Activated gamma-delta T cell (primary cell): ENCODE data around the gene KCNK3.

Experiments
- DNase-seq: peaks from one replicate; lab custom pipeline; 2025; lab: John Stamatoyannopoulos, UW

The KCNK3 gene

DNA sequence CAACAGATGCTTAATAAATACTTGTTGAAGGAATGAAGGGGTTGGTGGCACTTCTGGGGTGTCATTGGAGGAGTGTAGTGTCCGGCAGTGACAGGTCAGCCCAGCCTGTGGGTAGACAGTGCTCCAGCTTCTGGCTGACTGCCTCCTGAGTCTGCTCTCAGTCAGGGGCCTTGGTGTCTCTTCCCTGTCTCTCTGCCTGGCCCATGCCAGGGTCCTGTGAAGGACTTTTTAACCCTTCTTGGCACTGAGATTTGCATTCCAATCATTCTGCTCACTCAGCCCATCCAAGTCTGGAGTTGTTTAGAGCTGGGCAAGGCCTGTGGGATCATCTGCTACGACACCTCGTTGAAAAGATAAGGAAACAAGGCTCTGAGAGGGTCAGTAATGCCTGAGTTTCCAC is 1.4 kb upstream of the KCNK3 start:
- DNase-seq: no peak

DNA sequence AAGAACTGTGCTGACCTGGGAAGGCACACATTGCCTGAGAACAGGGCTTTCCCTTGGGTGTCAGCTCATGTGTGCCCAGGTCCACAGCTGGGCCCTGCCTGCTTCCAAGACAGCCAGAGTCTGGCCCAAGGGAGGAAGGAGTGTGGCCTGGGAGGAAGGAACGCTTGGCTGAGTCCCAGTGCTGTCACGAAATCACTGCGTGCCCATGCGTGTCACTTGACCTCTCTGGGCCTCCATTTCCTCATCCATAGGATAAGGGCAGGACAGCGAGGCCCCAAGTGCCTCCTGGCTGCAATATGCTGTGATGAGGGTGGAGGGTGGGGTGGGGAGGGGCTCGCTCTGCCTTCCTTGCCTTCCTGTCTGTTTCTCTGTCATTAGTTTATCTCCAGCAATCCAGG is 642 bp upstream of the KCNK3 start:
- DNase-seq: no peak

- no peak for DNase-seq
Measured at GRCh38 chr2:26692897-26693849, 651 bp downstream of the KCNK3 start.

DNA sequence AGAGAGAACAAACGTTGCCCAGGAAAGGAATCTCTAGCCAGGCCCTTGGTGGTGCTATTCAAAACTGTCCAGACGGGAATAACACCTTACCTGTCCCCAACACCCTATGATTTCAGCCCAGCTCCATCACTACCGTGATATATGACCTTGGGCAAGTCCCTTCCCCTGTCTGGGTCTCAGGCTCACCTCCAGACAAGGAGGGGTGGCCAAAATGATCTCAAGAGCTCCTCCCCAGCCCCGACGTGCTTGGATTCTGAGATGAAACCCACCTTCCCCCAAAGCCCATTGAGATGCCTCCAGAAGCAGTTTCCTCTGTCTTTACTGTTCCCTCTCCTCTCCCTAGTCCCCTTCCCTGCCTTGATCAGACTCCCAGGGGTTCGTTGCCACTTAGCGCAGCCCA is 1.5 kb downstream of the KCNK3 start:
- no peak for DNase-seq

DNA sequence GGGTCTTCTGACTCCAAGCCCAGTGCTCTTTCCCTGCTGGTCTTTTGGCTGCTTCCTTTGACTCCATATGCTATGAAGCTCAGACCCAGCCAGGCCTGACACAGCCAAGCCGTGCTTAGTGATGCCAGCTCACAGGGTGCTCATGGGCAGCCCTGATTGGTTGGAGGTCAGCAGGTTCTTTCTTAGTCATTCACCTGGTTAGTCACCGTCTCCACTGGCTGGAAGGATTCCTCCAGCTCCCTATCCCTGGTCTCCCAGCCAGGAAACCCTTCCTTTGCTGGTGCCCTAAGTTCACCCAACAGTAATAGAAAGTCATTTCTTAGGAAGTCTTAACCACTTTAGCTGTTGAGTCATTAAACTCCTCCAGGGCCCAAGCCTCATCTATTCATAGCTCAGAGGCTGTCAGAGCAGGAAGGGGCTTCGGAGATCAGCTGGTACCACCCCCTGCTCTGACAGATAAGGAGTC is 3.9 kb downstream of the KCNK3 start:
- no peak for DNase-seq

GRCh38 chr2:26697425-26697824 is 4.9 kb downstream of the KCNK3 start:
- no peak for DNase-seq

- DNase-seq: no peak
Measured at GRCh38 chr2:26699295-26699694, 6.8 kb downstream of the KCNK3 start.

DNA sequence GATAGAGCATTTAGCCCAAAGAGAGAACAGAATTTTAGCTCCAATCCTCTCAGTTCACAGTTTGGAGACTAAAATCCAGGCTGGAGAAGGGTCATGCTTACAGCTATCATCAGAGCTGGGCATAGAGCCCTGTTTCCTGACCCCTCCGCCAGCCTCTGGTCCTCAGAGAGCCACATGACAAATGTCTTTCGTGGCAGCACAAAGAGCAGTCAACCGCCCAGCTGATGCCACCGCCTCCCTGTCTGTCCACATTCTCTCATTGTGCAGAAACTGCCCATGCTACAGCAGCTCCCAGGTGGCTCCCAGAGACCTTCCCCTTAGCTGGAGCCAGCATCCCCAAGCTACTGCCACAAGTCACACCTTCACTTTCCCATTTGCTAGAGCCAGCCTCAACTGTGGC is 7.6 kb downstream of the KCNK3 start:
- DNase-seq: no peak

GRCh38 chr2:26701596-26701995 is 9.1 kb downstream of the KCNK3 start:
- DNase-seq: no peak

DNA sequence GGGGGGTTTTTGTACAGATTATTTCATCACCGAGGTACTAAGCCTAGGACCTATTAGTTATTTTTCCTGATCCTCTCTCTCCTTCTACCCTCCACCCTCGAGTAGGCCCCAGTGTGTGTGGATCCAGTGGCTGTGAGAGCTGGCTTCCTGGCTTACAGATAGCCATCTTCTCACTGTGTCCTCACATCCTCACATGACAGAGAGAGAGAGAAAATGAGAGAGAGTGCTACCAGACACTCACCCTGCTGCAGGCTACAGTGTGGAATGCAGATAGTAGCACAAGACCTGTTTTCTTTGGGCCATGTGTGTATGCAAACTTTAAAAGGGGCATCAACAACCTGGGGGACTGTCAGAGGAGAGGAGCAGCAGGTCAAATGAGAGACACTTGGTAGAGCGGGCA is 9.5 kb downstream of the KCNK3 start:
- no peak for DNase-seq

DNA sequence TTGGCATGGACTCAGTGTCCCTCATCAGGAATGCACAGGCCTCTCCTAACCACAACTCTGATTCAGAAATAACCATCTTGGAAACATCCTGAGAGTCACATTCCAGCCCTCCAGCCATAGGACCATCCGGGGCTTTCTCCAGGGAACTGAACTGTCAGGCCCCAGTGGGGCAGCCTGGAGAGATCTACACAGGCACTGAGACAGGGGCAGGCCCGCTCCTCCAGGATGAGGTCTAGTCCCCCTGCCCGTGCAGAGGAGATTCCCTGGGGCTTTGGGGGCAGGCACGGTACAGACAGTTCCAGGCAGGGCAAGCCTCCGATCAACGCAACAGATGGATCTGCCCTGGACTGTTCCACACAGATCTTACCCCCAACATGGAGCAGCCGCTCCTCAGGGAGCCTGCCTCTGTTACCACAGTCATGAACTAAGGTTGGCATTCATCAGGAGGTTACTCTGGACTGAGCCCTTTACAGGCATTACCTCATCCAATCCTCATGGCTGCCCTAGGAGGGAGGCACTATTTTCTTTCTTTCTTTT is 12.0 kb downstream of the KCNK3 start:
- no peak for DNase-seq

DNA sequence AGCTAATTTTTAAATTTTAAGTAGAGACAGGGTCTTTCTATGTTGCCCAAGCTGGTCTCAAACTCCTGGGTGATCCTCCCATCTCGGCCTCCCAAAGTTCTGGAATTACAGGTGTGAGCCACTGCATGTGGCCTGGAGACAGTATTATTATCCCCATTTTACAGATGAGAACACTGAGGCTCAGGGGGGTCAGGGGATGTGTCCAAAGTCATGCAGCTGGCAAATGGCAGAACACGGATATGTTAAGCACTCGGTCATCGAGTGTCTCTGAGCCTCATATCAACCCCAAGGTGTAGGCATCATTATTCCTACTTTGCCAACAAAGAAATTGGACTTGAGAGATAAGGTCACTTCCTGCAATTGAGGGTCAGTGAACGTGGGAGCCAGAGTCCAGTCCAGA is 12.6 kb downstream of the KCNK3 start:
- DNase-seq: no peak

- DNase-seq: no peak
Measured at GRCh38 chr2:26706093-26706492, 13.6 kb downstream of the KCNK3 start.

DNA sequence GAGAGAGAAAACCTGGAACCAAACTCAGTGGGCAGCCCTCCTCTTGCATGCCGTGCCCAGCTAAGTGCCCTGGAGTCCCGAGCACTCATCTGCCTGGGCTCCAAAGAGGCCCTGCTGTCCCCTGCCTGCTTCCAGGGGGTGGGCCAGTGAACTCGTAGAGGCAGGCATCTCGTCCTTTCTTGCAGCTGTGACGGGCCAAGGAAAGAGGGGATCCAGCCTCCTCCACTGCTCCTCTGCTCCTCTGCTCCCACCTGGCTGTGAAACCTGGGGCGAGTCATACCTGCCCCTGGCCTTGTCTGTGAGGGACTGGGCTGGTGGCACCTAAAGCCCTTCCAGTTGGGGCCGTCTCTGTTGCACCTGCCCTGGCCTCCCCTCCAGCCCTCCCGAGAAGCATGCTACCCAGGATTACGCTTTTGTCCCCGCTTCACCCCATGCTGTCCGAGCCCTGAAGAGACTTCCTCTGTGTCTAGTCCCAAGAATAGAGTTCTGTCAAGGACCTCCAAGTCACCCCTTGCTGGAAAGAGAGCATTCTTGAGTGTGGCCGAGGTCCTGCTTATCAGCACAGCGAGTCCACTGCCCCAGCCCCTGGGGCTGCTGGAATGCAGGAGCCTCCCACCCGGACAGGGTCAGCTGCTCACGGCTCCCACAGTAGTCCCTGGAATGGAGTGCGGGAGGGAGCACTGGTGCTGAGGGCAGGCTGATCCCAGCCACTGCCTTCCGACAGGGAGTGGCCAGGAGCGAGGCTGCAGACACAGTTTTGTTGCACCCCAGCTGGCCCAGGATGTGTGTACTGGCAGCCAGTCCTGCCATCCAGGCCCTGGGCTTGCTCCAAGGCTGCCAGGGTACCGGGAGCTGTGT is 14.3 kb downstream of the KCNK3 start:
- no peak for DNase-seq

DNA sequence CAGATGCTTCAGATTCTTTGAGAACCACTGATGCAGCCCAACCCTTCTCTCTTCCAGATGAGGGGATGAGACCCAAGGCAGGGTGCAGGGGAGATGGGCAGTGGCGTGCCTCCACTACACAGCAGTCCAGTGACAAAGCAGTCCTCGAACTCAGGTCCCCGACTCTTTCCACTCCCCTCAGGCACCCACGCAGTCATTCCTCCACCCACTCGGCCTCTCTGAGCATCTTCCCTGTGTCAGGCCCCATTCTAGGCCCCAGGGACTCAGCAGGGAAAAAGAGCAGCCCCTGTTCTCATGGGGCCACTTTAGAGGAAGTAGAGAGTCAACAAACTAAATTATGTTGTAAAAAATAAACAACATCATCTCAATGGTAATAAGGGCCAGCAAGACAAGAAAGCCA is 15.2 kb downstream of the KCNK3 start:
- no peak for DNase-seq

GRCh38 chr2:26708457-26708856 is 15.9 kb downstream of the KCNK3 start:
- DNase-seq: no peak

- no peak for DNase-seq
Measured at GRCh38 chr2:26709323-26710110, 17.0 kb downstream of the KCNK3 start.

- DNase-seq: no peak
Measured at GRCh38 chr2:26710145-26710544, 17.6 kb downstream of the KCNK3 start.

DNA sequence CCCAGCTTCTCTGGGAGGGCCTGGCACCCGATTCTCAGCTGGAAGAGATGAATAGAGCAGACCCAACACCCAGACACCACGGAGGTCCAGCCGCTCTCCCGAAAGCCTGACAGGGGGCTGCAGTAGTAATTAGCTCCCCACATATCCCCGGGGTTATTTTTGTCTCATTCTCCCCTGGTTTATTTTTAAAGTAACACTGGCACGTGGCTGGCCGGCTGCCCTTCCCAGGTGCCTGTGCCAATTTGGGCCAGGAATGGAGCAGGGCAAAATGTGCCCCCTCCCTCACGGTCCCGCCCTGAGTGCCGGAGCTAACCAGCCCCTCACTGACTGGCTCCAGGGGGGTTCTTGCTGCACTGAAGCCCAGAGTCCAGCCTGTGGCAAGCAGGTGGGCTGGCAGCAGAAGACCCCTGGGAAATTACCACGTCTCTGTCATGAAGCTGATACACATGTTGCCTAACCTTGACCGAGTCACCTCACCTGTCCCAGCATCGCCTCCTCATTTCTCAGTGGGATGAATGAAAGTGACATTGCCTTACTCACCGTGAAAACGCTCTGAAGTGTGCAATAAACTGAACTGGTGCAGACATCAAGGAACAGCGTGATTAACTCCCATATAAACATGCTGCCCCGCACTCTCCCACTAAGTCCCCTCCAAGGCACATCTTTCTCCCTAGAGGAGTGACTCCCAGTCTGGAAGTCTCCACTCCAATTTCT is 18.4 kb downstream of the KCNK3 start:
- DNase-seq: no peak

DNA sequence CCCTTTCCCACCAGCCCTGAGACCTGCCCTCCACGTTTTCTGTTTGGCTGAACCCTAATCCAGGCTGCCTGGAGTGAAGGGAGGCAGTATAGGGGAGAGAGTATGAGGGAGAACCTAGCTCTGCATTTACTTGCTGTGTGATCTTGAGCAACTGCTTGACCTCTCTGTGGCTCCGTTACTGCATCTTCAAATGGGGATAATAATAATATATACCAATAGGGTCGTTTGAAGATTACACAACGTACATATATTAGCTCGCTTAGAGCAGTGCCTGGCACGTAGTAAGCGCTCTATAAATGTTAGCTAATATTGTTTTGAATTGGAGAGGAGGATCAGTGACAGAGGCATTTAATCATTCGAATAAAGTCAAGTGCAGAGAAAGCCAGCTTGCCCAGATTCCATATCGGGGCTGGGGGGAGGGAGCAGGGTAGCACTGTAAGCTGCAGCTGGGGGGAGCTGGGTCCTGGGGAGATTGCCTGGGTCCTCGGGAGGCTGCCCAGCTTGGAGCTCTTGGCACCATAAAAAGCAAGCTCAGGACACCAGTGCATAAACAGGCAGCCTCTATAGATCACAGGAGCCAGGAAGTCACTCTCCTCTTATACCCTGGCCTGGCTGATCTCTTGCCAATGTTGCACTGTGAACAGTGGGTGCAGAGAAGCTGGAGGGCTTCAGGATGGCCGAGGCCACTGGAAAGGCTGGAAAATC is 19.1 kb downstream of the KCNK3 start:
- DNase-seq: no peak
